GM06990 (cell line): ENCODE results near the gene AADAT.
"Not testable (repeated sequence)": the region's sequence is repeated elsewhere in the genome, so short reads cannot be mapped to it uniquely, and the experiment has no call there.

Source experiments
- DNase-seq: peaks from one replicate; pipeline ENCODE4 v3.0.0-alpha.2; 2011; ENCODE audit not compliant: insufficient read length; ENCODE audit errors: extremely low read depth
- H3K27me3 ChIP-seq: replicated peaks from 2 replicates; pipeline ENCODE4 v1.6.0; 2011; ENCODE audit warnings: low read length; ENCODE audit not compliant: control insufficient read depth, insufficient read depth
- H3K36me3 ChIP-seq: 2 replicates; pipeline ENCODE4 v1.5.1; 2011; ENCODE audit warnings: low read length; ENCODE audit not compliant: control insufficient read depth, insufficient read depth
- H3K4me3 ChIP-seq: replicated peaks from 2 replicates; pipeline ENCODE4 v1.5.1; 2011; ENCODE audit warnings: low read depth, mild to moderate bottlenecking, control low read depth, low read length
- CTCF ChIP-seq: IDR thresholded peaks from 2 replicates; pipeline ENCODE4 v1.5.1; 2011; ENCODE audit warnings: low read length, control low read depth, mild to moderate bottlenecking, inconsistent platforms; ENCODE audit not compliant: insufficient read depth, poor library complexity, severe bottlenecking

AADAT gene

DNA sequence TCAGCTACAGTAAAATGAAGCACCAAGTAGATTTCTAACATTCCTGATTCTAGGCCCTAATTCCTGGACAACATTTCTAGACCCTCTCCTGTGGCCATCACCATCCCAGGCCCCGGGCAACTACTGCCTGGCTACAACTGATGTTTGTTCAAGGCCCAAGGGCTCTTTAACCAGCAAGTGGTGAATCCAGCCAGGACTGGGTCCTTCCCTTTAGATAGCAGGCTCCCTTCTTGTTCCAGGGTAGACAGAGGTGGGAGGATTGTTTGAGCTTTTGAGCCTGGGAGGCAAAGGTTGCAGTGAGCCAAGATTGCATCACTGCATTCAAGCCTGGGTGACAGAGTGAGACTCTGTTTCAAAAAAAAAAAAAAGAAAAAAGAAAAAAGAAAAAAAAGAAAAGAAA is 12.7 kb upstream of the AADAT start:
- Histone ChIP-seq H3K4me3 (no peak overlapping the region), H3K27me3 (no peaks in the 10 kb centered on the region), H3K36me3 (no peaks in the 10 kb centered on the region)
- no peak for TF ChIP-seq CTCF
- no peak for DNase-seq

DNA sequence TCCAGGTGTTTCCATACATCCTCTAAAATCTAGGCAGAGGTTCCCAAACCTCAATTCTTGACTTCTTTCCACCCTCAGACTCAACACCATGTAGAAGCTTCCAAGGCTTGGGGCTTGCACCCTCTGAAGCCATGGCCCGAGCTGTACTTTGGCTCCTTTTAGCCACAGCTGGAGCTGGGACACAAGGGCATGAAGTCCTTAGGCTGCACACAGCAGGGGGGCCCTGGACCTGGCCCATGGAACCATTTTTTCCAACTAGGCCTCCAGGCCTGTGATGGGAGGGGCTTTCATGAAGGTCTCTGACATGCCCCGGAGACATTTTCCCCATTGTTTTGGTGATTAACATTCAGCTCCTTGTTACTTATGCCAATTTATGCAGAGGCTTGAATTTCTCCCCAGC is 8.4 kb upstream of the AADAT start:
- H3K36me3 ChIP-seq, DNase-seq, H3K27me3 ChIP-seq, H3K4me3 ChIP-seq: not testable (repeated sequence)

DNA sequence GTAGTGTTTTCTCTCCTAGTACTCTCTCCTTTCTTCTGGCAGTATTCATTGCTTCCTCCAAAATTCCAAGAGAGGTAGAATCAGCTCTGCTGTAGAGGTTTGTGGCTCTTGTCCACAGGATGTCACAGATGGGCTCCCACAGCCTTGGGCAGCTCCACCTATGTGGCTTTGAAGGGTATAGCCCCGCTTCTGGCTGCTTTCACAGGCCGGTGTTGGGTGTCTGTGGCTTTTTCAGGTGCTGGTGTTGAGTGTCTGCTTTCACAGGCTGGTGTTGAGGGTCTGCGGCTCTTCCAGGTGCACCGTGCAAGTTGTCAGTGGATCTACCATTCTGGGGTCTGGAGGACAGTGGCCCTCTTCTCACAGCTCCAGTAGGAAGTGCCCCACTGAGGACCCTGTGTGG is 7.9 kb upstream of the AADAT start:
- Histone ChIP-seq H3K27me3 (no peaks in the 10 kb centered on the region), H3K4me3 (no peak overlapping the region), H3K36me3 (no peaks in the 10 kb centered on the region)
- DNase-seq: no peak
- no peak for TF ChIP-seq CTCF

DNA sequence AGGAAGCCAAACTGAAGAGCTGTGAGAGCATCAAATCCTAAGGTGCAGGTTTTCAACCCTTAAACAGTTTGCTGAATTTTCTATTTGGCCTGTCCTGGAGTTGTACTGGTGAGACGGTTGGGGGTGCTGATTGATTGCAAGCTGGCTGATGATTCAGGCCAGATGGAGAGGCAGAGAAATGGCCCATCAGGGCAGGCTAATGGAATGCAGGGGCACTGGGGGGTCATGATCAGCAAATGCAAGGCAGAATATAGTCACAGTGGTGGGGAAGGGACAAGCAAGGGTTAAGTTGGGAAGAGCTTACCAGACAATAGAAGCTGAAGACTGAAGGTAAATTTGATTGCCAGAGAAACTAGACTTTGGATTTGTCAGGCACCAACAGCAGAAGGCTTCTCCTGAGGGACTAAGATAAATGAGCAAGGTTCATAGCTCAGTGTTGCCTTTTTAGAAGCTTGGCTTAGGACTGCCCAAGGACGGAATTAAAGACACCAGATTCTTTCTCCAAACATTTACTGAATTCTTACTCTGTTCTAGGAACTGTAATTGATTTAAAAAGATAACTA is 4.3 kb upstream of the AADAT start:
- DNase-seq: no peak
- no peaks in the 10 kb centered on the region for H3K36me3 ChIP-seq
- TF ChIP-seq CTCF: no peak
- no peak overlapping the region for H3K4me3 ChIP-seq
- no peaks in the 10 kb centered on the region; the same call in 1 of the 2 replicates for H3K27me3 ChIP-seq

DNA sequence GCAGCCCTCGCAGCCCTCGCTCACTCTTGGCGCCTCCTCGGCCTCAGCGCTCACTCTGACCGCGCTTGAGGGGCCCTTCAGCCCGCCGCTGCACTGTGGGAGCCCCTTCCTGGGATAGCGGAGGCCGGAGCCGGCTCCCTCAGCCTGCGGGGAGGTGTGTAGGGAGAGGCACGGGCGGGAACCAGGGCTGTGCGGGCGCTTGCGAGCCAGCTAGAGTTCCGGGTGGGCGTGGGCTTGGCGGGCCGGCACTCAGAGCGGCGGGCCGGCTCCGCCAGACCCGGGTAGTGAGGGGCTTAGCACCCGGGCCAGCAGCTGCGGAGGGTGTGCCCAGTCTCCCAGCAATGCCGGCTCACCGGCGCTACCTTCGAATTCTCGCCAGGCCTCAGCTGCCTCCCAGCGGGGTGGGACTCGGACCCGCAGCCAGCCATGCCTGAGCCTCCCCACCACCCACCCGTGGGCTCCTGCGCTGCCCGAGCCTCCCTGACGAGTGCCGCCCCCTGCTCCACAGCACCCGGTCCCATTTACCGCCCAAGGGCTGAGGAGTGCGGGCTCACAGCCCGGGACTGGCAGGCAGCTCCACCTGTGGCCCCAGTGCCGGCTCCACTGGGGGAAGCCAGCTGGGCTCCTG is 1.4 kb upstream of the AADAT start:
- Histone ChIP-seq H3K4me3 (no peak overlapping the region), H3K36me3 (no peaks in the 10 kb centered on the region), H3K27me3 (no peaks in the 10 kb centered on the region; the same call in 1 of the 2 replicates)
- TF ChIP-seq CTCF: no peak
- DNase-seq: no peak

DNA sequence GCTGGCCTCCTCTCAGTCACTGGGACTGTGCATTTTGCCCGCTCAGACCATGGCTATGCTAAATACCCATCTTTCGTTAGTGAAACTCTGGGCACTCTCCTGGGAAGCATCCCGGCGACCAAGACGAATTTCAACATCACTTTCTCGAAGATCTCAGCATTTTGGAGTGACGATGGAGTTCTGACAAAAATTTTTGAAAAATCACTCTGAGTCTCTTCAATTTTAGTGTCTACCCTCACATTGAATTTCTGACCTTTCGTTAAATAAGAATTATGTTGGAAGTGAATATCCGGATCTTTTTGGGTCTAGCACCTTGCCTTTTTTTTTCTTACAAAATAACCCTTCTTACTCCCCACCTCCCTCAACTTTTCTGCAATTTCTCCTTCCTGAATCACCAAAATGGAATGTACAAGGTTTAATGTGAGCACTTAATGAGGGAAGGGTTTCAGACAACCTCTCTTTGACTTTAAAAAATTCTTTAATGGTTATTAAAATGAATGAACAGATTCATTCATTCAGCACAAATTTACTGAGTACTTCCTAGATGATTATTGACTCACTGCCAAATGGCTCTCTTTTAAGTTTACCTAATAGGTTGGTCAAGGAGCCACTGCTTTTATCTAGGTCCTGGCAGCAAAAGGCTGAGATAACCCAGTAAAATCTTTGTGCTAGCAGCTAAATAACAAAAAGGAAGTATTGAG is 746 bp upstream of the AADAT start:
- H3K27me3 ChIP-seq: no peaks in the 10 kb centered on the region; the same call in 1 of the 2 replicates
- no peak for DNase-seq
- H3K36me3 ChIP-seq: no peaks in the 10 kb centered on the region
- TF ChIP-seq CTCF: no peak
- H3K4me3 ChIP-seq: no peak overlapping the region
